HuH-7 (cell line): ENCODE results near the gene IFIT1.
"Not testable (repeated sequence)": the region's sequence is repeated elsewhere in the genome, so short reads cannot be mapped to it uniquely, and the experiment has no call there.

ENCODE experiments used
- DNase-seq: peaks from one replicate; pipeline ENCODE4 v3.0.0; 2011; ENCODE audit warnings: low spot score

IFIT1 gene

DNA sequence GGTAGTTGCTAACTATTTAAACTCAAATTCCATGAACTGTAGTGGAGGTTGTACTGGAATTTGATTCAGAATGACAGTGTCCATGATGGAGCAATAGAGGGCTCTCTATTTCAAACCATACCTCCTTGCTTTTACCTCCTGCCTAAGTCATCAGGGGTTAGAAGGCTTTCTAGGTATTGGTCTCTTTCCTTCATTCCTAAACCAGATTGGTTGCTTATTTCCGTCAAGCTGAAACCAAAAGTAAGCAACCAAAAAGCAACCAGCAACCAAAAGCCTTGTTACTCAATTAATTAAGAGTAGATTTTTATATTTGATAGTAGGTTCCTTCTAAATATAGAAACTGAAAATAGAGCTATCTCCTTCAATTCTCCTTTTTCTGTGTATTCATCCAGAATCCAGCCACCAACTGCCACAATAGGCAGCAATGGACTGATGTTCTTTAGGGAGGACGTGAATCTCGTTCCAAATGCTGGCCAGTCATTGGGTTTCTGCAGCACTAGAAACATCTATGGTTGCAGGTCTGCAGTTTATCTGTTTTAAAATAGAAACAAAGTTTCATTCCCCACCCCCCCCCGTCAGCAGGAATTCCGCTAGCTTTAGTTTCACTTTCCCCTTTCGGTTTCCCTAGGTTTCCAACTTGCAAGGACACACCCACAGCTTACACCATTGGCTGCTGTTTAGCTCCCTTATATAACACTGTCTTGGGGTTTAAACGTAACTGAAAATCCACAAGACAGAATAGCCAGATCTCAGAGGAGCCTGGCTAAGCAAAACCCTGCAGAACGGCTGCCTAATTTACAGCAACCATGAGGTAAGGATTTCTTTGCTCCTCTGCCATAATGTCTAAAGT lies at the start of gene IFIT1:
IFIT1 (plus strand) TSS at position 717 of the 850 bp plus-strand sequence; CDS start at position 807, 90 bp downstream.
- peak; percentile 47 for DNase-seq

- no peak for DNase-seq
These were observed 49.2 kb upstream of the IFIT1 start for GRCh38 chr10:89343089-89343767.

DNA sequence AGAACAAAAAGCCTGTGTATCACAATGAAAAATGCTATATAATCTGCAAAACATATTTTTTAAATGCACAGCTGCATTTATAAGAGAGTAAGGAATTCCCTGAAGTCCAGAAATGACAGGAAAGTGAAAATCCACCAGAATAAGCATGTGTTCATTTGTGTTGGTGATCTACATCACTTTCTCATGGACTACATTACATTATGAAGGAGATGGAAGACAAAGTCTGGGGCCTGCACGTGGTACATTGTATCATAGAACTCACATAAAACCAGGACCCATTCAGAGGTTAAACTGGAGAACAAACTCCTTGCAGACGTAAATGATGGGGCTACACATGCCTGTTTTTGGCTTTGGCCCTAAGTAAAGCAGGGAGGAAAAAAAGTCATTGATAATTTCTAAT lies 48.3 kb upstream of the IFIT1 start:
- DNase-seq, result no peak

DNA sequence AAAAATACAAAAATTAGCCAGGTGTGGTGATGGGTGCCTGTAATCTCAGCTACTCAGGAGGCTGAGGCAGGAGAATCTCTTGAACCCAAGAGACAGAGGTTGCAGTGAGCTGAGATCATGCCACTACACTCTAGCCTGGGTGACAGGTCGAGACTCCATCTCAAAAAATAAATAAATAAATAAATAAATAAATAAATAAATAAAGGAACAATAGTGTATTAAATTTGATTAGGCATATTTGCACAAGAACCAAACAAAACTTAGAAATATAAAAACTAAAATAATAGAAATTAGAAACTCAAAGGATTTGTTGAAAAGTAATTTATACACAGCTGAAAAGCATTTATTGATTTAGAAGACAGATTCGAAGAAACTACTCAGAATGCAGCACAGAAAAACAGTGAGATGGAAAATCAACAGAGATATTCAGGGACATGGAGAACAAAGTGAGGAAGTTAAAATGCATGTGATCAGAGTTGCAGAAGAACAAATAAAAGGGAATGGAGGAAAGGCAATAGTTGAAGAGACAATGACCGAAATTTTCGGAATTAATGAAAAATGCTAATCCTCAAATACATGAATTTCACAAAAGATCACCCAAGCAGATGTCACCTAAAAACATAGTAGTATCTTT lies 46.9 kb upstream of the IFIT1 start:
- DNase-seq, result no peak

GRCh38 chr10:89346405-89347254 lies 45.8 kb upstream of the IFIT1 start:
- DNase-seq, result no peak

- DNase-seq, result no peak
These were observed 44.5 kb upstream of the IFIT1 start for GRCh38 chr10:89347701-89348457.

DNA sequence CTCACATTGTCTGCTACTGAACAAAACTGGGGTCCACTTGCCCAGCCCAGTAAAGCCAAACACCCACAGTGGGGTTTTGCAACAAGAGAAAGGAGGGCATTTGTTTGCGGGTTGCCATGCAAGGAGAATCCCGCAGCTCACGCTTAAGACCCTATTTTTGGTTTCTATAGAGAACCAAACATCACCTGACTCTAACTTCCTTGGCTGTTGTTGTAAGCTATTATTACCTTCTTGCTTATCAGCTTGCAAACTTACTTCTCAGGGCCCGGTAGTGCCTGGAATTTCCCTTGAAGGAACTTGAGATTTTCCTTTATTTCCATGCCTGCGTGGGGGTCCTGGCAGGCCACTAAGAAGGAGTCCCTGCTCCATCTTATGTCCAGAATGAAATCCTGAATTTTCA lies 43.9 kb upstream of the IFIT1 start:
- DNase-seq, result no peak

- no peak for DNase-seq
These were observed 43.4 kb upstream of the IFIT1 start for GRCh38 chr10:89348975-89349374.

- DNase-seq, result not testable (repeated sequence)
These were observed 41.6 kb upstream of the IFIT1 start for GRCh38 chr10:89350631-89351315.

GRCh38 chr10:89351412-89351779 lies 41.0 kb upstream of the IFIT1 start:
- DNase-seq, result no peak

GRCh38 chr10:89351780-89352597 lies 40.4 kb upstream of the IFIT1 start:
- no peak for DNase-seq

GRCh38 chr10:89352802-89353201 lies 39.6 kb upstream of the IFIT1 start:
- no peak for DNase-seq

DNA sequence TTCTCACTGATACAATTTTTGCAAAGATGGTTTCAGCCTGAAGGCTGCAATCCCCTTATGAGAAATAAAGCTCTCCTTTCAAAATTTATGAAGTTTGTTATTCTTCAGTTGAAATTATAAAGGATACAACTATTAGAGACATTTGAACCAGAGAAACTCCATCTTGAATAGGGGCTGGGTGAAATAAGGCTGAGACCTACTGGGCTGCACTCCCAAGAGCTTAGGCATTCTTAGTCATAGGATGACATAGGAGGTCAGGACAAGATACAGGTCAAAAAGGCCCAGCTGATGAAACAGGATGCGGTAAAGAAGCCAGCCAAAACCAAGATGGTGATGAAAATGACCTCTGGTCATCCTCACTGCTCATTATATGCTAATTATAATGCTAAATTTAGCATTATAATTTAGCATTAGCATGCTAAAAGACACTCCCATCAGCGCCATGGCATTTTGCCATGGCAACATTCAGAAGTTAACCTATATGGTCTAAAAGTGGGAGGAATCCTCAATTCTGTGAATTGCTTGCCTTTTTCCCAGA lies 37.0 kb upstream of the IFIT1 start:
- DNase-seq, result no peak

DNA sequence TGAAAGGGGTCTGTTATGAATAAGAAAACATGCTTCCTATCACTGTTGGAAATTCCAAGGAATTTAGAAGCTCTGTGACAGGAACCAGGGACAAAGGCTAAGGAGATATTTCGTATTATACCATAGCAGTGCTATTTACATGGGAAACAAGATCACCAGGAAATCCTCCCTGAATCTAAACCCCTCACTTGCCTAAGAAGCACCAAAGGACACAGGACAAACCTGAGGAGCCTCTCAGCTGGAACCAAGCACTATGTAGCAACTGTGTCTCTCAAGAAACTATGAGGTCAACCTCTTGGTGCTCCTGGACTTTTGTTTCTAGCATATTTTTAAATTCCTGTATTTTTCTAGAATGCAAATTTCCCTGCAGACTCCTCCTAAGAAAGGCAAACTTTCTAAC lies 35.3 kb upstream of the IFIT1 start:
- no peak for DNase-seq

GRCh38 chr10:89357975-89358374 lies 34.4 kb upstream of the IFIT1 start:
- DNase-seq, result no peak

DNA sequence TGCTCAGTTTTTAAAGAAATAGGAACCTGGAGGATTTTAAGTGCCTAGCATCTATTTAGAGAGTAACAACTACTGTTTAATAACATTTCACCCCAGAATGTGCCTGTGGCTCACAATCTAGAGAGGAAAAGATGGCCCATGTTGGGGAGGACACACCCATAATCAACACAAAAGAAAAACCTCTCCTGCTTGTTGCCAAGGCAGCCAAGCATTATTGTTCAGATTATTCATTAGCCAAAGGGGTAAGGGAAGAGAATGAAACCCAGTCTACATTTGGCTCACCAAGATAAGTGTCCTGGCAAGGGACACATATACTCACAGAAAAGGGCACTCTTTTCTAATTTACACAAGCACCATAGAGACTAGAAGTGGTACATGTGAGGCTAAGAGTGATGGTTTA lies 32.3 kb upstream of the IFIT1 start:
- DNase-seq, result no peak

- DNase-seq, result no peak
These were observed 29.5 kb upstream of the IFIT1 start for GRCh38 chr10:89362929-89363328.

- no peak for DNase-seq
These were observed 28.5 kb upstream of the IFIT1 start for GRCh38 chr10:89363729-89364442.

- DNase-seq, result no peak
These were observed 27.9 kb upstream of the IFIT1 start for GRCh38 chr10:89364531-89364930.
